PC-9 (cell line): Measurements from ENCODE around the gene AQP12A. TPM values are rescaled to one million over a fixed set of nuclear protein-coding genes. Genes with fewer than 3 reads are reported as not detected.

Experiments
- BruUV-seq: library from RNA; stranded (reverse); fragments of 400-500 nt; replicated peaks from 2 replicates; lab custom pipeline; 2021; lab: Mats Ljungman, UMichigan
- CTCF ChIA-PET: fragments of 300-600 bp; sonication (Branson Sonifier 250); formaldehyde crosslinking; loops from one replicate; lab custom pipeline; 2022; ENCODE audit warnings: antibody characterized with exemption; lab: Charles Lee
- POLR2A ChIA-PET: fragments of 300-600 bp; sonication (Branson Sonifier 250); formaldehyde crosslinking; loops from one replicate; lab custom pipeline; 2022; ENCODE audit warnings: antibody characterized with exemption; ENCODE audit not compliant: unreplicated experiment; lab: Charles Lee
- DNase-seq, 2 experiments: peaks; one replicate each; pipeline versions ENCODE4 v3.0.0 to v3.0.0-alpha.2; 2015 to 2022; ENCODE audit warnings: mixed read lengths in 1 of 2
- H2AFZ ChIP-seq: fragments of 200-600 bp; sonication (generic); 2 replicates; pipeline ENCODE4 v1.8.1; 2017; ENCODE audit warnings: antibody characterized with exemption
- H3F3A ChIP-seq: fragments of 200-600 bp; sonication (generic); 2 replicates; pipeline ENCODE4 v1.8.1; 2017; ENCODE audit warnings: antibody characterized with exemption, mild to moderate bottlenecking, low read depth; ENCODE audit not compliant: insufficient read depth
- H3K27ac ChIP-seq: fragments of 200-600 bp; sonication (generic); 2 replicates; pipeline ENCODE4 v1.6.1; 2016; ENCODE audit warnings: mixed run types
- H3K27me3 ChIP-seq: fragments of 200-600 bp; sonication (generic); 2 replicates; pipeline ENCODE4 v1.6.1; 2016; ENCODE audit warnings: low read depth, mixed run types; ENCODE audit not compliant: insufficient read depth
- H3K36me3 ChIP-seq: fragments of 200-600 bp; sonication (generic); 2 replicates; pipeline ENCODE4 v1.6.1; 2016; ENCODE audit warnings: low read depth, mixed run types
- H3K4me1 ChIP-seq: fragments of 200-600 bp; sonication (generic); replicated peaks from 2 replicates; pipeline ENCODE4 v1.6.1; 2016; ENCODE audit warnings: mixed run types; ENCODE audit not compliant: insufficient read depth
- H3K4me2 ChIP-seq: fragments of 200-600 bp; sonication (generic); 2 replicates; pipeline ENCODE4 v1.6.1; 2017; ENCODE audit warnings: mixed run types
- H3K4me3 ChIP-seq: fragments of 200-600 bp; sonication (generic); 2 replicates; pipeline ENCODE4 v1.6.1; 2016; ENCODE audit warnings: mixed run types
- H3K79me2 ChIP-seq: fragments of 200-600 bp; sonication (generic); 2 replicates; pipeline ENCODE4 v1.6.1; 2017; ENCODE audit warnings: low read depth, mixed run types
- H3K9me2 ChIP-seq: fragments of 200-600 bp; sonication (generic); 2 replicates; pipeline ENCODE4 v1.8.1; 2017; ENCODE audit warnings: mild to moderate bottlenecking; ENCODE audit not compliant: insufficient read depth
- H3K9me3 ChIP-seq: fragments of 200-600 bp; sonication (generic); 2 replicates; pipeline ENCODE4 v1.8.1; 2016; ENCODE audit warnings: low read depth; ENCODE audit not compliant: insufficient read depth
- H4K20me1 ChIP-seq: fragments of 200-600 bp; sonication (generic); 2 replicates; pipeline ENCODE4 v1.8.1; 2017; ENCODE audit not compliant: insufficient read depth
- EZH2 ChIP-seq: fragments of 200-600 bp; sonication (generic); IDR thresholded peaks from 2 replicates; pipeline ENCODE4 v1.8.0; 2017; ENCODE audit warnings: antibody characterized with exemption, low read depth
- intact Hi-C: fragments of 100-400 bp; cut with micrococcal nuclease; formaldehyde crosslinking; loops from one replicate; pipeline ENCODE4 v1.10.0; 2022; ENCODE audit not compliant: unreplicated experiment
- total RNA-seq: library from RNA; stranded (reverse); gene quantifications from 2 replicates; pipeline ENCODE4 v1.2.3, GENCODE V29; 2021
- TF ChIP-seq, protein P1 (sequence below): fragments of 200-600 bp; sonication (generic); conservative IDR thresholded peaks from 2 replicates; pipeline ENCODE4 v1.6.1; 2017; ENCODE audit warnings: mixed run types, antibody characterized with exemption, mild to moderate bottlenecking, moderate library complexity

Gene AQP12A
- total RNA-seq, 1 experiment from 2014 or later: not detected

DNA sequence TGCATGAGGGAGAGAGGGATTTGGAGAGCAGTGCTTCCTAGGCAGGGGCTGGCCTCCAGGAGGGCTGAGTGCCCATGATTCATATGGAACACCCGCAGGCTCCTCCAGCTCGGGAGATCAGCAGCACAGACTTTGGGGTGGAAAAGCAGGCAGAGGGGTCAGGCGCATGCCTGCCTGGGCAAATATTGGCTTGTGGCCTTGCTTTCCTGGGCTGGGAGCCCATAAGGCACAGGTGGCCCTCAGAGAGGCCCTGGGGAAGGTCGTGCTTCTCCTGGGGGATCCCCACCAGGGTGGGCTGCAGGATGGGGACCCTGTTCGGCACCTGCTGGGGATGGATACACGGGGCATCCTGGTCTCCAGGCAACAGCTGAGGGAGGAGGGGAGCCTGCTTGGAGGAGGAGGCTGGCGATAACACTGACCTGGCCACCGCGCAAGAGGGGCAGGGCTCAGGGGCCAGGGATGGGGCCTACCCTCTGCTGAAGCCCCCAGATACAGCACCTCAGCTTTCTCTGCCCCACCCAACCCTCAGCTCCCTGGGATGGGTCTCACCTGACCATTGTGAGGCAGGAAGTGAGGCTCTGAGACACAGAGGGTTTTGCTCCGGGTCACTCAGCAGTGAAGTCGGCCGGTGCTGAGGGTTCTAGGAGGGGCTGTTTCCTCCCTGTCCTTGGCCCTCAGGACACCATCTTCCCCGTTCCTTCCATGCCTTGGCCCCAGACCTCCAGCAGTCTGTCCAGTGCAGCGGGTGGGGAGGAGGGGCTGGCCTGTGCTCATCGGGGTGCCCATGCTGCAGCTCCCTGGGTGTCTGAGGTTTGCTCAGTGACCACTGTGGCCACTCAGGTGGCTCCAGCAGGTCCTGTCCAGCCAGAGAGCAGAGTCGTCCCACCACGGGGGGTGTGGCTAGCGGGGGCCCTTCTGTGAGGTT is 12.0 kb downstream of the AQP12A start:
- ChIA-PET CTCF (no interaction called here), POLR2A (no interaction called here)
- H3K27me3 ChIP-seq: peaks cover 82% of the 10 kb centered on the region
- intact Hi-C loops: loop anchor here (10.0 kb wide), 1 partner anchor 189 kb away; no protein-coding TSS in a partner anchor
- H3K79me2 ChIP-seq: no peaks in the 10 kb centered on the region
- H3K4me3 ChIP-seq: no peak overlapping the region
- H3K4me1 ChIP-seq: no peaks in the 10 kb centered on the region
- no TSS peak for BruUV-seq
- H3K9me2 ChIP-seq: no peaks in the 10 kb centered on the region
- DNase-seq: no peak
- no peak overlapping the region for H3K4me2 ChIP-seq
- no peak overlapping the region for H3K27ac ChIP-seq
- no peaks in the 10 kb centered on the region for H3F3A ChIP-seq
- no peak overlapping the region for H2AFZ ChIP-seq
- no peaks in the 10 kb centered on the region for H4K20me1 ChIP-seq
- no peaks in the 10 kb centered on the region for H3K36me3 ChIP-seq
- TF ChIP-seq, protein P1, sequence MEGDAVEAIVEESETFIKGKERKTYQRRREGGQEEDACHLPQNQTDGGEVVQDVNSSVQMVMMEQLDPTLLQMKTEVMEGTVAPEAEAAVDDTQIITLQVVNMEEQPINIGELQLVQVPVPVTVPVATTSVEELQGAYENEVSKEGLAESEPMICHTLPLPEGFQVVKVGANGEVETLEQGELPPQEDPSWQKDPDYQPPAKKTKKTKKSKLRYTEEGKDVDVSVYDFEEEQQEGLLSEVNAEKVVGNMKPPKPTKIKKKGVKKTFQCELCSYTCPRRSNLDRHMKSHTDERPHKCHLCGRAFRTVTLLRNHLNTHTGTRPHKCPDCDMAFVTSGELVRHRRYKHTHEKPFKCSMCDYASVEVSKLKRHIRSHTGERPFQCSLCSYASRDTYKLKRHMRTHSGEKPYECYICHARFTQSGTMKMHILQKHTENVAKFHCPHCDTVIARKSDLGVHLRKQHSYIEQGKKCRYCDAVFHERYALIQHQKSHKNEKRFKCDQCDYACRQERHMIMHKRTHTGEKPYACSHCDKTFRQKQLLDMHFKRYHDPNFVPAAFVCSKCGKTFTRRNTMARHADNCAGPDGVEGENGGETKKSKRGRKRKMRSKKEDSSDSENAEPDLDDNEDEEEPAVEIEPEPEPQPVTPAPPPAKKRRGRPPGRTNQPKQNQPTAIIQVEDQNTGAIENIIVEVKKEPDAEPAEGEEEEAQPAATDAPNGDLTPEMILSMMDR: no peak
- no peak for TF ChIP-seq EZH2
- no peaks in the 10 kb centered on the region for H3K9me3 ChIP-seq

DNA sequence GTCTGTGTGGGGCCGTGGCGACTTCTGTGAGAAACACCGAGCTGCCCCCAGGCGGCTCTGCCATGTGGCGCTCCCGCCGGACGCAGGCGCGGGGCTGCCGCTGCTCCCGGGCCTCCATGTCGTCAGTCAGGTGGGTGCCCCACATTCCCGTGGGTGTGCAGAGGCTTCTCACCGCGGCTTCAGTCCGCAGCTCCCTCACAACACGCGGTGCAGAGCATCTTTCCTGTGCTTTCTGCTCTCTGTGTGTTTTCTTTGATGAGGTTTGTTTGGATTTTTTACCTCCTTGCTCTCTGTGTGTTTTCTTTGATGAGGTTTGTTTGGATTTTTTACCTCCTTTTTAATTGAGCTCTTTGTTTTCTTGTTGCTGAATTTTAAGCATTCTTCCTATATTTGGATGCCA is 13.0 kb downstream of the AQP12A start:
- CTCF ChIA-PET: no interaction called here
- Histone ChIP-seq H4K20me1 (no peaks in the 10 kb centered on the region; the same call in 1 of the 2 replicates), H3K9me3 (no peaks in the 10 kb centered on the region), H2AFZ (no peak overlapping the region), H3F3A (no peaks in the 10 kb centered on the region), H3K27ac (no peak overlapping the region), H3K4me1 (no peaks in the 10 kb centered on the region), H3K4me2 (no peak overlapping the region), H3K36me3 (no peaks in the 10 kb centered on the region), H3K27me3 (peaks cover 88% of the 10 kb centered on the region), H3K4me3 (no peak overlapping the region), H3K79me2 (no peaks in the 10 kb centered on the region), H3K9me2 (no peaks in the 10 kb centered on the region)
- no TSS peak for BruUV-seq
- TF ChIP-seq, protein P1: no peak
- peak; percentile 47; the same call in 1 of the 2 replicates for TF ChIP-seq EZH2
- intact Hi-C loops: loop anchor here (10.0 kb wide), 1 partner anchor 190 kb away; no protein-coding TSS in a partner anchor
- POLR2A ChIA-PET: no interaction called here
- no peak for DNase-seq

DNA sequence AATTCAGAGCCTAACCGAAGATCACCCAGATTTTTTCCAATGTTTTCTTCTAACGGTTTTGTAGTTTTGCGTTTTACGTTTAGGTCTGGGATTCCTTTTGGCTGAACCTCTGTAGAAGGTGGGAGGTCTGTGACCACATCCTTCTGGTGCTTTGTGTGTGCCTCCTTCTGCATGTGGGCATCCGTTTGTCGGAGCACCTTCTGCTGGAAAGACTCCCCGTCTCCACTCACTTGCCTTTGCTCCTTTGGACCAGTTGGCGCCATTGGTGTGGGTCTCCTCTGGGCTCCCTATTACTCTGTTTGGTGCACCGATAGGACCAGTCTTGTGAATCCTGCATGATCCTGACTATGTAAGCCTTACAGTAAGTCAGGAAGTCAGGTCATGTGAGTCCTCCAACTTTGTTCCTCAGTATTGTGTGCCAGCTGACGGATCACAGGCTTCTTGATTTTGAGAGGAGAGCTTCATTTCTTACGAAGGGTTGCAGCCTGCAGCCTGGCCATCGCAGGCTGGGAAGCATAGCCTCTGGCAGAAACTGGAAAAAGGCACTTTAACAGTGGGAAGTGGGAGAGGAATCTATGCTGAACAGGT is 13.6 kb downstream of the AQP12A start:
- H3K36me3 ChIP-seq: no peaks in the 10 kb centered on the region
- H3F3A ChIP-seq: no peaks in the 10 kb centered on the region
- POLR2A ChIA-PET: no interaction called here
- no peaks in the 10 kb centered on the region; the same call in 1 of the 2 replicates for H4K20me1 ChIP-seq
- no peaks in the 10 kb centered on the region for H3K4me1 ChIP-seq
- H3K4me3 ChIP-seq: no peak overlapping the region
- no peaks in the 10 kb centered on the region for H3K79me2 ChIP-seq
- TF ChIP-seq, protein P1: no peak
- TF ChIP-seq EZH2: no peak
- no peak overlapping the region for H2AFZ ChIP-seq
- H3K27me3 ChIP-seq: peaks cover 95% of the 10 kb centered on the region
- H3K4me2 ChIP-seq: no peak overlapping the region
- CTCF ChIA-PET: no interaction called here
- no TSS peak for BruUV-seq
- no peaks in the 10 kb centered on the region for H3K9me3 ChIP-seq
- intact Hi-C loops: loop anchor here (10.0 kb wide), 1 partner anchor 190 kb away; no protein-coding TSS in a partner anchor
- DNase-seq: no peak
- no peak overlapping the region for H3K27ac ChIP-seq
- no peaks in the 10 kb centered on the region for H3K9me2 ChIP-seq
